Measurements from ENCODE around the gene AUTS2.

Gene AUTS2

GRCh38 chr7:70018700-70019099, 420.4 kb downstream of the AUTS2 start:
- Histone ChIP-seq H3K79me2 (ENCODE audit: insufficient read depth, low read length) (no peaks in the 10 kb centered on the region), H2AFZ (ENCODE audit: low read depth, low read length, severe bottlenecking) (no peak overlapping the region), H3K4me2 (ENCODE audit: low read depth, low read length, poor library complexity, severe bottlenecking) (no peak overlapping the region), H3K36me3 (ENCODE audit: low read length) (no peaks in the 10 kb centered on the region), H3K9ac (ENCODE audit: low read length) (no peak overlapping the region), H3K9me3 (ENCODE audit: insufficient read depth, low read length) (no peaks in the 10 kb centered on the region), H3K9me2 (replicated peaks; ENCODE audit: insufficient read depth, low read length) (no peaks in the 10 kb centered on the region), H3K27ac (ENCODE audit: low read depth, low read length) (no peak overlapping the region), H4K20me1 (ENCODE audit: low read depth, low read length) (peaks cover 10% of the 10 kb centered on the region), H3F3A (ENCODE audit: insufficient read depth) (no peaks in the 10 kb centered on the region), H3K4me3 (ENCODE audit: insufficient read depth, low read length, poor library complexity, severe bottlenecking) (no peak overlapping the region), H3K27me3 (ENCODE audit: low read length) (no peaks in the 10 kb centered on the region)
- TF ChIP-seq EZH2phosphoT487 (conservative IDR thresholded peaks at IDR 0.05; ENCODE audit: low read length) = no peak
- TF ChIP-seq, protein P1, sequence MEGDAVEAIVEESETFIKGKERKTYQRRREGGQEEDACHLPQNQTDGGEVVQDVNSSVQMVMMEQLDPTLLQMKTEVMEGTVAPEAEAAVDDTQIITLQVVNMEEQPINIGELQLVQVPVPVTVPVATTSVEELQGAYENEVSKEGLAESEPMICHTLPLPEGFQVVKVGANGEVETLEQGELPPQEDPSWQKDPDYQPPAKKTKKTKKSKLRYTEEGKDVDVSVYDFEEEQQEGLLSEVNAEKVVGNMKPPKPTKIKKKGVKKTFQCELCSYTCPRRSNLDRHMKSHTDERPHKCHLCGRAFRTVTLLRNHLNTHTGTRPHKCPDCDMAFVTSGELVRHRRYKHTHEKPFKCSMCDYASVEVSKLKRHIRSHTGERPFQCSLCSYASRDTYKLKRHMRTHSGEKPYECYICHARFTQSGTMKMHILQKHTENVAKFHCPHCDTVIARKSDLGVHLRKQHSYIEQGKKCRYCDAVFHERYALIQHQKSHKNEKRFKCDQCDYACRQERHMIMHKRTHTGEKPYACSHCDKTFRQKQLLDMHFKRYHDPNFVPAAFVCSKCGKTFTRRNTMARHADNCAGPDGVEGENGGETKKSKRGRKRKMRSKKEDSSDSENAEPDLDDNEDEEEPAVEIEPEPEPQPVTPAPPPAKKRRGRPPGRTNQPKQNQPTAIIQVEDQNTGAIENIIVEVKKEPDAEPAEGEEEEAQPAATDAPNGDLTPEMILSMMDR (IDR thresholded peaks at IDR 0.05; ENCODE audit: insufficient read depth, low read length, poor library complexity, severe bottlenecking) = no peak

DNA sequence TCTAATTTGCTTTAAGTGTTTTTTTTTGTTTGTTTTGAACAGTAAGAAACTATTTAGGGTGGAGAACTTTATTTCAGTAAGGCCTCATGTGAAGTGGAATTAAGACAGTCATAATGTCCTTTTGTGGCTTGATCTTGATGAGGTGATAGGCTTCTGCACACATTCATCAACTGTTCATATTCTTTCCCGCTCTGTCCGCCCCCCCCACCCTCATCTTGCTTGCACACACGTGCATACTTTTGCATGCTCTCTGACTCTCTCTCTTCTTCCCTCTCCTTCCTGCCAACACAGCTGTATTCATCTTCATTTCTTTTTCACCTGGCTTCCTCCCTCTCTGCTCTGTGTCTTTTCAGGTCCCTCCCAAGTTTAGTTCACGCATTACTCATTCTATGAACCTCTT, 429.6 kb downstream of the AUTS2 start:
- TF ChIP-seq EZH2phosphoT487 (conservative IDR thresholded peaks at IDR 0.05; ENCODE audit: low read length) = no peak
- TF ChIP-seq, protein P1 (IDR thresholded peaks at IDR 0.05; ENCODE audit: insufficient read depth, low read length, poor library complexity, severe bottlenecking) = no peak
- peaks cover 13% of the 10 kb centered on the region; the same call in 1 of the 2 replicates for H3K9me3 ChIP-seq (ENCODE audit: insufficient read depth, low read length)
- no peak overlapping the region for H3K9ac ChIP-seq (ENCODE audit: low read length)
- no peaks in the 10 kb centered on the region for H3K79me2 ChIP-seq (ENCODE audit: insufficient read depth, low read length)
- no peaks in the 10 kb centered on the region for H3F3A ChIP-seq (ENCODE audit: insufficient read depth)
- H3K9me2 ChIP-seq (replicated peaks; ENCODE audit: insufficient read depth, low read length) = no peaks in the 10 kb centered on the region
- no peaks in the 10 kb centered on the region for H3K36me3 ChIP-seq (ENCODE audit: low read length)
- H4K20me1 ChIP-seq (ENCODE audit: low read depth, low read length) = peaks cover 10% of the 10 kb centered on the region
- no peak overlapping the region for H3K4me3 ChIP-seq (ENCODE audit: insufficient read depth, low read length, poor library complexity, severe bottlenecking)
- no peak overlapping the region for H2AFZ ChIP-seq (ENCODE audit: low read depth, low read length, severe bottlenecking)
- H3K27ac ChIP-seq (ENCODE audit: low read depth, low read length) = no peak overlapping the region
- no peak overlapping the region for H3K4me2 ChIP-seq (ENCODE audit: low read depth, low read length, poor library complexity, severe bottlenecking)
- no peaks in the 10 kb centered on the region for H3K27me3 ChIP-seq (ENCODE audit: low read length)

- H3K36me3 ChIP-seq (ENCODE audit: low read length) = no peaks in the 10 kb centered on the region
- no peaks in the 10 kb centered on the region for H3K79me2 ChIP-seq (ENCODE audit: insufficient read depth, low read length)
- H3K4me2 ChIP-seq (ENCODE audit: low read depth, low read length, poor library complexity, severe bottlenecking) = no peak overlapping the region
- no peaks in the 10 kb centered on the region for H3F3A ChIP-seq (ENCODE audit: insufficient read depth)
- TF ChIP-seq, protein P1 (IDR thresholded peaks at IDR 0.05; ENCODE audit: insufficient read depth, low read length, poor library complexity, severe bottlenecking) = no peak
- TF ChIP-seq EZH2phosphoT487 (conservative IDR thresholded peaks at IDR 0.05; ENCODE audit: low read length) = no peak
- H2AFZ ChIP-seq (ENCODE audit: low read depth, low read length, severe bottlenecking) = no peak overlapping the region
- H3K27ac ChIP-seq (ENCODE audit: low read depth, low read length) = no peak overlapping the region
- peaks cover 7% of the 10 kb centered on the region for H4K20me1 ChIP-seq (ENCODE audit: low read depth, low read length)
- H3K4me3 ChIP-seq (ENCODE audit: insufficient read depth, low read length, poor library complexity, severe bottlenecking) = no peak overlapping the region
- H3K9ac ChIP-seq (ENCODE audit: low read length) = no peak overlapping the region
- peaks cover 13% of the 10 kb centered on the region; the same call in 1 of the 2 replicates for H3K9me3 ChIP-seq (ENCODE audit: insufficient read depth, low read length)
- H3K9me2 ChIP-seq (replicated peaks; ENCODE audit: insufficient read depth, low read length) = no peaks in the 10 kb centered on the region
- H3K27me3 ChIP-seq (ENCODE audit: low read length) = no peaks in the 10 kb centered on the region
These were observed 430.3 kb downstream of the AUTS2 start for GRCh38 chr7:70028620-70029019.

Measured in SU-DHL-6 (cell line).